Stimulated activated CD8-positive, alpha-beta memory T cell treated with anti-CD3 and anti-CD28 coated beads, Interleukin-12 subunit alpha, Interleukin-12 subunit beta, amount 100 ng/mL, for 24 hours (primary cell): ENCODE results near the gene SCAMP5.

Experiments
- DNase-seq: peaks from one replicate; pipeline ENCODE4 v3.0.0-alpha.2; 2020; ENCODE audit errors: extremely low read depth

SCAMP5 gene

GRCh38 chr15:75069301-75069925, 74.0 kb downstream of the SCAMP5 start:
- DNase-seq = no peak

DNA sequence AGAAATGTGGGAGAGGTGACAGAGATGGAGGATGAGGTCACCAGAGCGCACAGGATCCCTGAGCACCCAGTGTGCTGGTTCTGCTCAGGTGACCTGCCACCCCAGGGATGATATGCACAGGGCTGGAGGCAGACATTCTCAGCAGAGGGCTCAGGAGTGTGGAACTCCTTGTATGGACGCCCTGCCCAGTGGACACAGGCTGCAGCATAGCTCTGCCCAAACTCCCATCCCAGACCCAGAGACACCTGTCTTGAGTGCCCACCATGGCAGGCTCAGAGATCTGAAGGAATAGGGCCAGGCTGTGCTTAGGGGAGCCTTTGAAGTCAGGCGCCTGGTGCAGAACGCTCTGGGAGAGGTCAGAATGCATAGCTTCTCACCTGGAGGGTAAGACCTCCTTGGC, 75.3 kb downstream of the SCAMP5 start:
- no peak for DNase-seq
